HT1080 (cell line): ENCODE data around the gene AP3D1. TPM values are rescaled to one million over a fixed set of nuclear protein-coding genes. Genes with fewer than 3 reads are reported as not detected.

Experiments used
- DNase-seq: peaks from one replicate; pipeline ENCODE4 v3.0.0-alpha.2; 2015; ENCODE audit warnings: low read depth
- total RNA-seq: library from RNA; depleted of rRNA; stranded (reverse); fragments of >200 nt; shearing (Covaris generic); gene quantifications from 2 replicates; pipeline ENCODE4 v1.2.3, GENCODE V29; 2014

The AP3D1 gene
- total RNA-seq, 1 experiment from 2014 or later: 146 TPM

GRCh38 chr19:2070436-2070827, 80.9 kb downstream of the AP3D1 start:
- no peak for DNase-seq

GRCh38 chr19:2064788-2065524, 86.4 kb downstream of the AP3D1 start:
- no peak for DNase-seq

GRCh38 chr19:2064395-2064787, 87.0 kb downstream of the AP3D1 start:
- no peak for DNase-seq

GRCh38 chr19:2063824-2064223, 87.5 kb downstream of the AP3D1 start:
- no peak for DNase-seq

GRCh38 chr19:2062770-2063169, 88.6 kb downstream of the AP3D1 start:
- DNase-seq: no peak

GRCh38 chr19:2062389-2062729, 89.0 kb downstream of the AP3D1 start:
- DNase-seq: no peak

GRCh38 chr19:2061495-2062388, 89.6 kb downstream of the AP3D1 start:
- peak; percentile 97 for DNase-seq

- peak; percentile 72 for DNase-seq
Measured at GRCh38 chr19:2060884-2061494, 90.4 kb downstream of the AP3D1 start.

GRCh38 chr19:2059422-2060201, 91.8 kb downstream of the AP3D1 start:
- DNase-seq: peak; percentile 60

- DNase-seq: no peak
Measured at GRCh38 chr19:2058570-2059421, 92.6 kb downstream of the AP3D1 start.

- no peak for DNase-seq
Measured at GRCh38 chr19:2057484-2058469, 93.6 kb downstream of the AP3D1 start.

GRCh38 chr19:2056837-2057192, 94.6 kb downstream of the AP3D1 start:
- DNase-seq: no peak

- DNase-seq: peak; percentile 87
Measured at GRCh38 chr19:2055931-2056836, 95.2 kb downstream of the AP3D1 start.

GRCh38 chr19:2054763-2055162, 96.6 kb downstream of the AP3D1 start:
- no peak for DNase-seq

- DNase-seq: no peak
Measured at GRCh38 chr19:2053601-2054389, 97.6 kb downstream of the AP3D1 start.

- DNase-seq: no peak
Measured at GRCh38 chr19:2051773-2052704, 99.3 kb downstream of the AP3D1 start.
